NCI-H526 treated with DMSO at 0.1 percent for 48 hours (cell line): ENCODE results near the gene DLG2.

Source experiments
- DNase-seq: peaks from one replicate; lab custom pipeline; 2025; lab: John Stamatoyannopoulos, UW

The DLG2 gene

DNA sequence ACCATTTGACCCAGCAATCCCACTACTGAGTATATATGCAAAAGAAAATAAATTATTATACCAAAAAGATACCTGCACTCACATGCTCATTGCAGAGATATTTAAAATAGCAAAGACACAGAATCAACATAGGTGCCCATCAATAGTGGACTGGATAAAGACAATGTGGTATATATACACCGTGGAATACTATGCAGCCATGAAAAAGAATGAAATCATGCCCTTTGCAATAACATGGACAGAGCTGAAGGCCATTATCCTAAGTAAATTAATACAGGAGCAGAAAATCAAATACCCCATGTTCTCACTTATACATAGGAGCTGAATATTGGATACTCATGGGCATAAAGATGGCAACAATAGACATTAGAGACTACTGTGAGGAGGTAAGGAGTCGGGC is 68.7 kb downstream of the DLG2 start:
- DNase-seq: no peak

DNA sequence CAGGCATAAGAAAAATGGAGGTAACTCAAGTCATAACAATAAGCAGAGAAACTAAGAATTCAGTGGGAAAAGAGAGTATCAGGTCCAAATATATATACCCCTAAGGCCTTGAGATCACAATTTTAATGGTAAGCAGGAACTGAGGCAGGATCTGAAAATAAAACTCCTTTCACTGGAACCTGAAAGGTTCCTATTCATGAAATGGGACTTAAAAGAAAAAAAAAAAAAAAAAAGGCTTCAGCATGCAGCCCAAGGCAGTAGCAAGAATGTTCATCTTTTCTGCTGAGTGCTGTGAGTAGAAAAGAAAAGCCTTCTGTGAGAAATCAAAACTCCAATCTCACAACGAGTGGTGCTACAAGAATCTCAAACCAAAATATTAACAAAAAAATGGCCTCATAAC is 75.3 kb downstream of the DLG2 start:
- DNase-seq: no peak

DNA sequence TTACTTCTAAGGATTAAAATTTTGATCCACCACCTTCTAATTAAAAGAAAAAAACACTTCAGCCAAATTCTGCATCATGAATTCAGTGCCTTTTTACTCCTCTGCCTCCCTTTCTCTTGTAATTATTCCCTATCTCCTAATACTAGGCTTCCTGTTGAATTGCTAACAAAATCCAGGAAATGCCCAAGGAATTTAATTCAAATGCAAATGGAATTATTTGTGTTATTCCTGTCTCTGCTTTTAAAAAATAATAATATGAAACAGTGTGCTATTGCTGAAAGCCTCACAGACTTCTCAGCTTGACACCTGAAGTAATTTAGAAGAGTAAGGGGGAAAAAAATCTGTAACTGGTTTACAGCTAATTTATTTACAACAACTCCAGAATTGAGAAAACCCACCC is 85.5 kb downstream of the DLG2 start:
- no peak for DNase-seq

DNA sequence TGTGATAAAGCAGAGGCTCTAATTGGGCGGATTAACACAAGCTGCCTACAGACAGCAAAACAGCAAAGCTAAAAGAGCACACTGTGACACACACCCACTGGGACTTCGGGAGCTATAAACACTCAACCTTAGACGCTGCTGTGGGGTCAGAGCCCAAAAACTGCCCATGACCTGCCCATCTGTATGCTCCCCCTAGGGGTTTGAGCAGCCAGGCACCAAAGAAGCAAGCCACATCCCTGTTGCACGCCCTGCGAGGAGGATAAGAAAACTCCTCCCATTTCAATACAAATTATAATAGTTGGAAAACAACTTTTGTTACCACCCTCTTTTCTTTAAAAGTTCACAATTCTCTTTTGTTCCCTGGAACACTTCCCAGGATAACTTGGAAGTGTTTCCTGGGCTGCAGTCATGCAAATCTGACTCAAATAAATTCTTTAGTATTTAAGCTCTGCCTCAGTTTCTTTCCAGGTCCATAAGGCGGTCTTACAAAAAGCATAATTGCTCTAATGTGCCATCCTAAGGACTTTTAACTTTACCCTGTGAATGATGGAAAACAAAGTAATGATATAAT is 86.4 kb downstream of the DLG2 start:
- DNase-seq: no peak

DNA sequence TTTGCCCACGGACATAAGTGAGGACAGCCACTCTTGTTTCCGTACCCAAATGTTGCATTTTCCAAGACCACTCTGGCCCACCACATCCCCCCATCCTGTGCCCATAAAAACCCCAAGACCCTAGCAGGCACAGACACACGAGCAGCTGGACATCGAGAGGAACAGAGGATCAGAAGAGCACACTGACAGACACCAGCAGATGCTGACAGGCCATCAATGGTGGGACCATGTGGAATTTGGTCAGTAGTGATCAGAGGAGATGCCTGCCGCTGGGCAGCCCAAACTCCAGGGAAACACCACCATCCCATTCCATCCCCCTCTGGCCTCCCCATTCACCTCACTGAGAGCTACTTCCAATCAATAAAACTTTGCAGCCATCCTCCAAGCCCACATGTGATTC is 87.0 kb downstream of the DLG2 start:
- DNase-seq: no peak

DNA sequence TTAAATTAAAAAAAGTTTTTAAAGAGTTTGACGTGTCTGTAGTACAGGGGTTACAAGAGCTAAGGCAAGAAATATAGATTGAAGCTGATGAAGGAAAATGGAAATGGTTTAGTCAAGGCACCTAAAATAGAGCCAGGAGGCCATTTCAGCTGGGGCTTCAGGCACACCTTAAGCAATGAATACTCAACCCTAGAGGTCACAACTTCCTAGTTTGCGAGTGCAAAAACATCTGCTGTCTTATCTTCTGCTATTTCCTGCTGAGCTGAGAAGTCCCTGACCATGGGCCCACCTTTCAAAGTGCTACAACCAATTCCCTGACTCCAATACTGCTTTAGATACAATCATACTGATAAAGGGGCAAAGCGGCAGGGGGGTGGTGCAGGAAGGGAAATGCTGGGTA is 87.4 kb downstream of the DLG2 start:
- DNase-seq: no peak

DNA sequence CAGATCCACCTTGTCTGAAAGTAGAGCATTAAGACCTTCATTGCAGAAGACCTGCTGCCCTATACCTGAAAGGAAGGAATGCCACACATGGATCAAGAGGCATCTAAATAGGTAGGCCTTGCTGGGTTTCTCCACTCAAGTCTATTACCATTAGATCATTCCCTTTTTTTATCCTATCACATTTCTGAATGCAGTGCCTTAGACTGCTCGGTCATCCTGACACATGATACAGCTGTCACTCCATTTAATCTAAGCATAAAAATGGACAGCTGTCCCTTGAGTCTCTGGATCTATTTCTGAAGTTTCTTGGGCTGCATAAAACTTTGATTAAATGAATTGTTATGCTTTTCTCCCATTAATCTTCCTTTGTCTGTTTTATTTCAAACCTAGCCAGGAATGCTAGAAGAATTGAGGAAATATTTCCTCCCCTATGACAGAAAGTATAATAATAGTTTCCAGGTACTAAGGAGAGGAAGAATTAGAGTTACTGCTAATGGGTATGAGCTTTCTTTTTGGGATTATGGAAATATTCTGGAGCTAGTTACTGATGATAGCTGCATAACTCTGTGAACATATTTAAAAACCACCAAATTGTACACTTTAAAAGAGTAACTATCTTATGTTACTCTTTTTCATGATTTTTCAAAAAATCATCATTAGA is 88.0 kb downstream of the DLG2 start:
- DNase-seq: no peak

DNA sequence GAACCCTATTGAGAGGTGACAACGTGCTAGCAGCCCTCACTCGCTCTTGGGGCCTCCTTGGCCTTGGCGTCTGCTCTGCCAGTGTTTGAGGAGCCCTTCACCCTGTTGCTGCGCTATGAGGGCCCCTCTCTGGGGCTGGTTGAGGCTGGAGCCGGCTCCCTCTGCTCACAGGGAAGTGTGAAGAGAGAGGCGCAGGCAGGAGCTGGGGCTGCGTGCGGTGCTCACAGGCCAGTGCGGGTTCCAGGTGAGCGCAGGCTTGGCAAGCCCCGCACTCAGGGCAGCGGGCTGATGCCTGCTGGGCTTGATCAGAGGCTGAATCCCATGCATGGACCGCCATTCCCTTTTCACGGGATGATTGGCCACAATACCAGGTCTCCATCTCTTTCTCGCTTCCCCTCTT is 90.7 kb downstream of the DLG2 start:
- no peak for DNase-seq

DNA sequence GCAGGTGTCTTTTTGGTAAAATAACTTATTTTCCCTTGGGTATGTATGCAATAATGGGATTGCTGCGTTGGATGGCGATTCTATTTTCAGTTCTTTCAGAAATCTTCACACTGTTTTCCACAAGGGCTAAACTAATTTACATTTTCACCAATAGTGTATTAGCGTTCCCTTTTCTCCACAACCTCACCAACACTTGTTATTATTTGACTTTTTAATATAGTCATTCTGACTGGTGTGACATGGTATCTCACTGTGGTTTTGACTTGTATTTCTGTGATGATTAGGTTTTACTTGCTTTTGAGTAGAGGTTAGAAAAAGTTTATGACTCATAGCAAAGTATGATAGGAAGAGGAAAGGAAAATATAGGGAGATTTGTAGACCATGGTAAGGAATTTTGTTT is 92.3 kb downstream of the DLG2 start:
- DNase-seq: no peak

DNA sequence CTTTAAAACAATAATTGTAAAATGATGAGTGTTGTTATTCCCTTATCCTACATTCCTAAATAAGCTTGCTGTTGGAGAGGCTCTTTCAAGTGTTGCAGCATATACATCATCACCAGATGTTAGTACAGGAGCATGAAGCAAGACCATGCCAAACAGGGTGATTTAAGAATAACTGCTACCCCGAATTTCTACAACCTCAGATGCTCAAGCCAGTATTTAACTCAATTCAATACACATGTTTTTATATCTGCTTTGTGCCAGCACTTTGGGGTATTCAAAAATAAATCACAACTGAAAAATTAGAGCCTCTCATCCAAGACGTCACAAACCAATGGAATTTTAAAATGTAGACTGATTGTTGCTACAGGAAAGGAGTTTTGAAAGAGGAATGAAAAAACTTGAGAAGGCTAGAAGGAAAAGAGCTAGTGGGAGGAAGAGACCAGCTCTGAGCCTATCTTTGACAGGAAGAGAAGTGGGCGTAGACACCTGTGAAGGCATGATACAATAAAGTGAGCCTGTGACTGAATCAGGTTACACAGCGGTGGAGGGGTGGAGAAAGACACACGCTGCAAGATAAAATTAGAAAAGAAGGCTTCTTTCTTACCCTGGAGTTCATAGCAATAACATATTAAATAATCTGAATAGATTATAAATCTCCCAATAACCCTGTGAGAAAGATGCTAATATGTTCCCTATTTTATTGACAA is 95.8 kb downstream of the DLG2 start:
- DNase-seq: no peak

DNA sequence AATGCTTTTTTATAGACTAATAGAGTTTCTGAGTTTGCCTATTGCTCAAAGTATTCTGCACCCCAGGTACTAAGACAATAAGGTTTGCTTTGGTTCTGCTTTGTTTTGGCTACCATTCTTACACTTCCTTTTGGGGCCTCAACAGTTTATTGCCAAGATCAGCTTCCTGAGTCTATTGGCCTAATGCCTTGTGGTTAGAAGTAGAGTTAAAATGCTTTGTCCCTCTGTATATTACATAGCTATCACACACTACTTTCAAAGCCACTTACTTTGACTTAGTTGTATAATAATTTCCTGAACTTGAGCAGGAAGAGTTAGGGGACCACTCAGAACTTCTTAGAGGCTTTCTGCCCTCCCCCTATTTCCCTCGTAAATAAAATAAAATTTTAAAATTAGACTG is 96.5 kb downstream of the DLG2 start:
- DNase-seq: no peak

DNA sequence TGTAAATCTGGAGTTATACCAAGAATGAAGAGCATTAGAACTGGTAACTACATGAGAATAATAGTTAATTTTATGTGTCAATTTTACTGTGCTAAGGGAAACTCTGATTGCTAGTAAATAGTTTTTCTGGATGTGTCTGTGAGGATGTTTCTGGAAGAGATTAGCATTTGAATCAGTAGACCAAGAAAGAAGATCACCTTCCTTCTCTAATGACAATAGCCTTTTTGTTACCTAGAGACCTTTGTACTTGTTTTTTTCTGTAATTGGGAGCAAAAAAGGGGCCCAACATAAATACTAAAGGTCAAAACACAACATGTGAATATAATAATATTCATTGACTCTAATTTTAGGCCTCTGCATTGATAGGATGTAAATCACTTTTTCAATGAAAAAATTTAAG is 100.6 kb downstream of the DLG2 start:
- DNase-seq: no peak

DNA sequence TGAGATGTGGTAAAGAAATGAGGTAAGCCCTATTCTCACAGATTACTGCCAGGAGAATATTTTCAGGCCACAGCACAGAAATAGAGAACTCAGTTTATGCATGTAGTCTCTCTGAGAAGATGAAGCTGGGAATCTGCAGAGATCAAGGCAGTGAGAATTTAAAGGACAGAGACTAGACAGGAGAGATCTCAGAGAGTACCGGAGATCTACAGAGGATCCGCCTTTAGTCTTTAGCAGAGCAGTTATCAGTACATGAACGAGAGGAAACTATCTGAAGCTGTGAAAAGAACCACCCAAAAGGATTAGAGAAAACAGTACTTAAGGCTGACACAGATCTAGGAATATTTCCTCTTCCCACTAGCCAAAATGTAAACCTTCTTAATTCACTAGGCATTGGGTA is 101.5 kb downstream of the DLG2 start:
- no peak for DNase-seq

DNA sequence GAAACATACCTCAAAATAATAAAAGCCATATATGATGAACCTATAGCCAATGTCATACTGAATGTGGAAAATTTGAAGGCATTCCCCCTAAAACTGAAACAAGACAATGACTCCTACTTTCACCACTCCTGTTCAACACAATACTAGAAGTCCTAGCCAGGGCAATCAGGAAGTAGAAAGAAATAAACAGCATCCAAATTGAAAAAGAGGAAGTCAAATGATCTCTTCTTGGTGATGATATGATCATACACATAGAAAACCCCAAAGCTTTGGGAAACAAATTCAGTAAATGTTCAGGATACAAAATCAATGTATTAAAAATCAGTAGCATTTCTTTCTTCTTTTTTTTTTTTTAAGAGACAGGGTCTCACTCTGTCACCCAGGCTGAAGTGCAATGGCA is 109.9 kb downstream of the DLG2 start:
- DNase-seq: no peak

DNA sequence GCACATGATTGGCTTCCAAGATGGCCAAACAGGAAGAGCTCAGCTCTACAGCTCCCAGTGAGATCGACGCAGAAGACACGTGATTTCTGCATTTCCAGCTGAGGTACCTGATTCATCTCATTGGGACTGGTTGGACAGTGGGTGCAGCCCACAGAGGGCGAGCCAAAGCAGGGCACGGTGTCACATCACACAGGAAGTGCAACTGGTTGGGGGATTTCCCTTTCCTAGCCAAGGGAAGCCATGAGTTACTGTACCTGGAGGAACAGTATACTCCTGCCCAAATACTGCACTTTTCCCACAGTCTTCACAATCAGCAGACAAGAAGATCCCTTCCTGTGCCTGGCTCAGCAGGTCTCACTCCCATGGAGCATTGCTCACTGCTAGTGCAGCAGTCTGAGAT is 131.2 kb downstream of the DLG2 start:
- no peak for DNase-seq

DNA sequence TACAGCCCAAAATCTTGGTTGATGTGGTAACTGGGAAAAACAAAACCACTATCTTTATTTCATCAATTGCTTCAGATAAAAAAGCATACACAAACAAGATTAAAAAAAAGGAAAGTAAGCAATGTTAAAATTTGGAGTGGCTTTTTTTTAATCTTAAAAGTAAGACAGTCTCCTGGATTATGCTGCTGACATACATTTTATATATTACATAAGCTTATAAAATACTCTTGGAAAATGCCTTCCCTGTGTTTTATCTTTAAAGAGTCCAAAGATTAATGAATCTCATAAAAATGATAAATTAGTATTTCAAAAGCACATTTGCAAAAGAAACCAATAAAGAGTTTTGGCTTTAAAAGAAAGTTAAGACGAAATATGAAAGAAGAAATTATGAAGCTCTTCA is 132.7 kb downstream of the DLG2 start:
- no peak for DNase-seq

DNA sequence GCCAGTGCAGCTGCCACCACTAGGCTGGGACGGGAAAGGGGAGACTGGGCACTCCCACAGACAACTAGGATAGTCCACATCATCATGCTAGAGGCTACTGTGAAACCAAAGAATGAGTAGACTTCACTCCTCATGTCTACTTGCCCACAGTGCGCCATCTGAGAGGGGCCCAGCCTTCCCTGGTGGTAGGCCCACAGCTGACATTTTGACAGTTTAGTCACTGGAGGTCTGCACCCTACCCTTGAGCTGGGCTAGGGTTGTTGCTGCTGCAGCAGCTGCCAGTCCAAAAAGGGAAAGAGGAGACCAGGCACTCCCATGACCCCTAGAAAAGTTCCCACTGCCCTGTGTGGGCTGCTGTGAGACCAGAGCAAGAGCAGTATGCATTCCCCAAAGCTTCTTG is 141.2 kb downstream of the DLG2 start:
- no peak for DNase-seq

DNA sequence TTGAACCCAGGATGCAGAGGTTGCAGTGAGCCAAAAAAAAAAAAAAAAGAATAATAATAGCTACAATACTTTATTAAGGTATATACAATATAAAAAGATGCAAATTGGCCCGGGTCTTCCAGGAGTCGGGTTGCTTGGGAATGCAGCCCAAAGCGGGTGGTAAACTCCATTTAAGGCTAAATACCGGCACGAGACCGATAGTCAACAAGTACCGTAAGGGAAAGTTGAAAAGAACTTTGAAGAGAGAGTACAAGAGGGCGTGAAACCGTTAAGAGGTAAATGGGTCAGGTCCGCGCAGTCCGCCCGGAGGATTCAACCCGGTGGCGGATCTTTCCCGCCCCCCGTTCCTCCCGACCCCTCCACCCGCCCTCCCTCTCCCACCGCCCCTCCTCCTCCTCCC is 143.3 kb downstream of the DLG2 start:
- no peak for DNase-seq

DNA sequence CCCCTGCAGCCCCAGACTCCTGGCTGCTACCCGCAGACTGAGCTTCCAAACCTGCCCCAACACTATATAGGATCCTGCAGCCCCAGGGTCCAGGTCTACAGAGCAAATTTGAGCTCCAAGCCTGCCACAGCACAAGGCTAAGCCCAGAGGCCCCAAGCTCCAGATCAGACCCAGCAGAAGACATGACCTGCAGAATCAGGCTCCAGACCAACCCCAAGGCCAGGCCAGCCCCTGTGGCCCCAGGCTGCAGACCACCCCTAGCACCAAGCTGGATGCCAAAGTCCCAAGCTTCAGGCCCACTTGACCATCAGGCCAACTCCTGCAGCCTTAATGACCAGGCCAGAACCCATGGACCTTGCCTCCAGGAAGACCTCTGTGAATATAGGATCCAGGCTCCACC is 145.3 kb downstream of the DLG2 start:
- no peak for DNase-seq

DNA sequence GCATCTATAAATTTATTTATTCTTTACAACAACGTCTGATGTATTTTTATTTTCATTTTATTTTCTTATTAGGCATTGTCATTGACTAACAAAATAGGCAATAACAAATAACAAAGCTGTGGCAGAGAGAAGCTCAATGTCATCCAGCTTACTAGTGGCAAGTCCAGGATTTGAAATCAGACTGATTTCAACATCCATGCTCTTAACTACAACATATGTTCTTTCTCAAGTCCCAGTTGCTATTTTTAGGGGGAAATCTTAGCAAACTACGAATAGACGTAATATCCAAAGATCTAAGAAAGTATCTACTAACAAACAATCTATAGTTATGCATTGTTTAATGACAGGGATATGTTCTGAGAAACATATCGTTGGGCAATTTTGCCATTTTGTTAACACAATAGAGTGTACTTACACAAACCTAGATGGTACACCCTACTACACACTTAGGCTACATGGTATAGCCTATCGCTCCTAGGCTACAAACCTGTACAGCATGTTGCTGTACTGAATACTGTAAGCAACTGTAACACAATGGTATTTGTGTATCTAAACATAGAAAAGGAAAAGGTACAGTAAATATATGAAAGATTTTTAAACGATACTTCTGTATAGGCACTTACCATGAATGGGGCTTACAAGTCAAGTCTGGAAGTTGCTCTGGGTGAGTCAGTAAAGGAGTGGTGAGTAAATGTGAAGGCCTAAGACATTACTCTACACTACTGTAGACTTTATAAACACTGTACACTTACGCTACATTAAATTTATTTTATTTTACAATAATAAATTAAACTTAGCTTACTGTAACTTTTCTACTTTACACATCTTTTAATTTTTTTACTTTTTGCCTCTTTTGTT is 151.3 kb downstream of the DLG2 start:
- no peak for DNase-seq

DNA sequence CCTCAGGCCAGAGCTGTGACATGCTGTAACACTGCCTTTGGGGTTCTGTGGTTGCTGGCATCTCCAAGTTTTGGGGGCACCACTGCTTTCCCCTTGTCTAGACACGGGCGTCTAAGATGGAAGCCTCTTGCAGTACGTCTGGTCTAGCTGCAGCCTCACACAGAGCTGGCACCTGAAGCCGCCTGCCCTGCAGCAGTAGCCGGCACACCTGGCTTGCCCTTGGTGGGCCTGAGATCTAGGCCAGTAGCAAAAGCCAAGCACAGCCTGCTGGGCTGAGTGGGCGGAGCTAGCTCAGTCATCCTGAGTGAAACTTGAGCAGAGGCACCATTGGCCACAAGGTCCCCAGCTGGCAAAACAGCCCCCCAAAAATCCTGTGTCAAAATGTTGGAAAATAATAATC is 154.2 kb downstream of the DLG2 start:
- DNase-seq: no peak

DNA sequence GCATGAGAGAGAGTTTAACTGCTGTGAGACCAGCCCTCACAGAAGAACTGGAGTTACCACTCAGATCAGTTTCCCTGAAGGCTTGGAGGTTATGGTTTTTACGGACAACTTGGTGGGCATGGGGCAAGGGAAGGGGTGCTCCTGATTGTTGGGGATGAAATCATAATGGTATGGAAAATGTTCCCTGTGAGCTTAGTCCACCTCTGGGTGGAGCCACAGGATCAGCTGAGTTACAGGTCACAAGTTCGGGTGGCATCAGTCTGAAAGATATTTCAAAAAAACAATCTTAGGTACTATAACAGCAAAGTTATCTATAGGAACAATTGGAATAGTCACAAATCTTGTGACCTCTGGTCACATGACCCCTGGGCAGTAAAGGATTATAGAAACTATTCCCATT is 162.9 kb downstream of the DLG2 start:
- no peak for DNase-seq

DNA sequence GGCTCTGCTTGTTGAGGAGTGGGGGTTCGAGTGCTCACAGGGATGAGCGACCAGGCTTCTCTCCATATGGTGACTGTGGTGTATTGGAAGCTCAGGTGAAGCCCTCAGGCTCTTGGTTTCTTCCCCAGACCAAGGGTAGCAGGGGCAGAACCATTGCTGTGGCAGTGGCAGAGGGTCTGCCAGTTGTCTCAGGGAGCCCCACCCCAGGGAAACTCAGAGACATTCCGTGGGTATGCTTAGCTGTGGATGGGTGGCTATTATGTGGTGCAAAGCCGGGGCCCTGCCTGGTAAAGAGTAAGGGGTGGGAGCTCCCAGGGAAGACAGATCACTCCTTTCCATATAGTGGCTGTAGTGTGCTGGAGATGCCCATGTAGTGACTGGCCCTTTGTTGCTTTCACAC is 167.8 kb downstream of the DLG2 start:
- no peak for DNase-seq
